ENCODE measurements around the gene CALCB.

The CALCB gene

DNA sequence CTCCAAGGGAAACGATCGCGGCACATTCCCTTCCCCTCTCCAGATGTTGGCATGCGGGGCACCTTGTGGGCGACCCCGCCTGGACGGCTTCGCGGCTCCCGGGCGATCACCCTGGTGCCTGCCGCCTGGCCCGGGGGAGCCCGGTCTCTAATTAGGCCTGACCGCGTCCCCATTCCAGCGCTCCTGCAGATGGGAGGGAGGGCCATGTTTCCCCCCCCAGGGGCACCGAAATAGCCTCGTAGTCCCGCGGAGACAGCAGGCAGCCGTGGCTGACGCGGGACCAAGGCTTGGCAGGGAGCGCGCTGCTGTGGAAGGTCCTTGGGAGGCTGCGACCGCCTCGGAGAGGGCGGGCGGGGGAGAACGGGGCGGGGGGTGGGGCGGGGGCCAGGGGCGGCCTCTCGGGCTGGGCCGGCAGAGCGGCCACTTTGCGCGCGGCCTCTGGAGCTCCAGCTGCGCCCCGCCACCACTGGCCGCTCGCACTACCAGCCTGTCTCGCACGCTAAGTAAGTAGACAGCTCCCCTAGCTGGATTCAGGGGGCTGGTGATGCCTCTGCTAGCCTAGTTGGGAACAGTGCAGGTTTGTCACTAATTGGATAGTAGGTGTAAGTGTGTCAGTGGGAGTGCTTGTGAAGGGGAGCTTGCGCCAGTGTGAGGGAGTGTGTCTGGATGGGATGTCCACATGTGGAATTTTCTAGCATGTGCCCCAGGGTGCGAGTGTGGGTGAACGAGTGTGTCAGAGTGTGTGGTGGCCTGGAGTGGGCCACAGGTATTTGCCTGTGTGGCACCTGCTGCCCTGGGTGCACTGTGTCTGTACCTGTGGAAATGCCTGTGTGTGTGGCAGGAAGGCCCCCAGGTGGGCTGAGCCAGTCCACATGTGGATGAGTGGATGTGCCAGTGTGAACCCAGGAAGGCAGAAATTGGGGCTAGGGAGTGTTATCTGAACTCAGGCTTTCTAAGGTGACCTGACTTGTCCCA, 41.4 kb downstream of the CALCB start, which contains the start of gene INSC:
INSC (plus strand) TSS at position 423 of the 975 bp plus-strand sequence. CDS start 34,252 bp downstream, outside the sequence.
- H3K4me3 ChIP-seq: peak within 1 kb of the TSS in 1 of 7 experiments; percentile 15
- peak within 1 kb of the TSS in 1 of 21 experiments; percentile 6 for H3K27ac ChIP-seq

DNA sequence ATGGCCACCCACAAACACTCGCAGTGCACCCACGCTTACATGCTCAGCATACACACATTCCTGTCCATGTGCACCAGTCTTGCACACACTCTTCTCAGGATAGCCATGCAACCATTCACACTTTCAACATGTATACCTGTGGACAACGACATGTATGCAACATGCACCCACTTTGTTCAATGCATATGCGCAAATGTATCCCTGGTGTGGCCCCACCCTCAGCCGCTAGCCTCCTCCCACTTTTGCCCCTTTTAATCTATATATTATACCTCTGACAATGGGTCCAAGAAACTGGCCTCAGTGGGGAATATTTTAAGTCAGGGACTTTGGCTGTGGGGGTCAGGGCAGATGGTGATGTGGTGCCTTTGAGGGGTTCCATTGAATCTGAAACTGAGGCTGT, 42.3 kb downstream of the CALCB start:
- H3K27ac ChIP-seq: no peak overlapping the region

DNA sequence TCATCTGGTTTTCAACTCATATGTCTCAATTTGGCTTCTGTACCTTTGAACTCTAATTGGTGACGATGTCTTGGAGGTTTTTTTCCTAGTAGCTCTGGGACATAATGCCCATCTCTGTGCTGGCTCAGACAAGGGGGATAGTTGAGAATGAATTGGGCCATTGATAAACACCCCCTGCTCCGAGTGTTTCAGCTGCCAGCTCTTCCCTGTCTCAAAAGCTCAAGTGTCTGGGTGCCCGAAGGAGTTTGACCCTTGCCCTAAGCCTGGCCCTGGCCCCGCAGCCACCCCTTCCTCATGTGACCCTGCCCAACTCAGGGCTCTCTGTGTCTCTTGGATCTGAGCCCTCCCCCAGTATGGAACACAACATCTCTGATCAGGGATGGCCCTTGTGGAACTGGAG, 44.4 kb downstream of the CALCB start:
- no peak overlapping the region for H3K27ac ChIP-seq

More for the DNA sequence above, 42.3 kb downstream of the CALCB start:
- H3K4me3 ChIP-seq: no peak overlapping the region

DNA sequence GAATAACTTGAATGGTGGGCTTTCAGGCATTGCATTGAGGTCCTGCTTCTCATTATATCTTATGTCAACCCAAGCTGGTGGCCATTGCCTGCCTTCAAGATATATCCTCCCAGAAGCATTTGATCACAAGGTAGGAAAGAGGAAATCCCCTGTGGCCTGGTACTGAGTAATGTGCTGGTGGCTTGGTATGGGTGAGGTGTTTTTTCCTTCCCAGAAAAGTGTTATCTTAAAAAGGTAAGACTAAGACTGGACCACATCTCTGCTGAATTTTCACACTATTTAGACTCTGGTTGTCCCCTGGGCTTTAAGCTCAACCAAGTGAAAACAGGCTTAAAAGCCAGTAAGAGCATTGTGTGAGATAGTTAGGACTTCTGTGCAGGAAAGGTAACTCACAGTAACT, 45.0 kb downstream of the CALCB start:
- no peak overlapping the region for H3K27ac ChIP-seq
- no peak overlapping the region for H3K4me3 ChIP-seq

More for the DNA sequence above, 44.4 kb downstream of the CALCB start:
- no peak overlapping the region for H3K4me3 ChIP-seq

DNA sequence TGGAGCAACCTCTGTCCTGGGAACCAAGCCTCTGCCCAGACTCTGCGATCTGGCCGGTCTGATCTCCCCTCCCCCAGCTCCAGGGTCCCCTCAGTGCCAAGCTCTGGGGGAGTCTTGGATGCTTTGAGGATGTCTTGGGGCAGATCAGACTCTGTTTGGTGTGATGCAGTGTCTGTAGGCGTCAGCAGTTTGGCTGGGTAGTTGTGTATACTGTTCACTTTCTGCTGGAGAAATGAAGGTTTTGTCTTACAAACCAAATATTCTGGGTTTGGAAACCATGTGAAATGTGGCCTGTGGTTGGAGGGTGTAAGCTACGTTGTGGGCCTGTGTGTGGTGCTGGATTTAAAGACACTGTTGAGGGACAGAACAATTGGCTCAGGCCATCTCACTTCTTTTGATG, 46.0 kb downstream of the CALCB start:
- Histone ChIP-seq H3K27ac (no peak overlapping the region), H3K4me3 (no peak overlapping the region)

DNA sequence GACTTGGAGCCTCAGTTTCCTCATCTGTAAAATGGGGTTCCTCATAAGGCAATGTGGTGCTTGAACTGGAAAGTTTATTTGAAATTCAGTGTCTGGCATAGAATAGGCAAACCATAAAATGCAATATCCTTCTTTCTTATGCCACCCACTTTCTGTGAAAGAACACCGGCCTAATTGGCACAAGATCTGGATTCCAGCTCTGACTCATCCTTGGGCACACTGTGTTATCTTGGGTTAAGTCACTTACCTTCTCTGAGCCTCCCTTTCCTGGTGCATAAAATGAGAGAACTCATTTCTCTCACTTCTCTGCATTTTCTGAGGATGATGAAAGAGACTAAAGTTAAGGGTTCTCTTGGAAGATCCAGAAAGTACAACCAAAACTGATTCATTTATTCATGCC, 46.4 kb downstream of the CALCB start:
- Histone ChIP-seq H3K27ac (no peak overlapping the region), H3K4me3 (no peak overlapping the region)

DNA sequence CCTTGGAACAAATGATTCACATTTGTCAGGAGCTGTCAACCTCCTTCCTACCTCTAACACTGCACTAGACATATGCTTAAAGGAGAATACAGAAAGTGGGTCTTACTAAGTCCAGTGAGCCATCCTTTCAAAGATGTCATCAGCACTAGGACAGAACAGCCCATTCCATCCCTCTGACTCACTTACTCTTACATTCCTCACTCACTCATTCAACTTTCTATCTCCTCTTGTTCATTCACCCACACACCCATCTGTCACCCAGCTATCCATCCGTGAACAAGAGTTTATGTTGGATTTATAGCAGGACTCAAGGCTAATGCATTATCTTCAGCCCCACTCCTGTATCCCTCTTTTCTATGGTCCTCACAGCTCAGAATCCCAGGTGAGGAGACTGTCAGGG, 50.5 kb downstream of the CALCB start:
- no peak overlapping the region for H3K27ac ChIP-seq
- H3K4me3 ChIP-seq: no peak overlapping the region

DNA sequence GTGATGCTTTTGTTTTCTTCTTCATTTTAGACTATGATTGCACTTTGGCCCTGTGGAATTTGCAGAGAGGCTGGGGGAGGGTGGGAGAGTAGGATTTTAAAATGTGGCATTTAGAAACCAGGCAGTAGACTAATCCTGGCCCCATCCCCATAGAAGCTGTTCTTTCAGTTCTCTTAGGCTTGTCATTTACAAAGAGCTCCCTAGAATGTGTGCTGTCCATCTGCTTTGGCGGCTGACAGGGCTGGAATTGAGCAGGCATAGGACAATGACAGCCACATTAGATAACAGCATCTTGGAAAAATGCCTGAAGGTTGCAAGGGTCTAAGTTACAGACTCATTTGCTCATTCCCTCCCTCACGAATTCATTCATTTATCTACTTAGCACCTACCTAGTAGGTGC, 51.1 kb downstream of the CALCB start:
- Histone ChIP-seq H3K4me3 (no peak overlapping the region), H3K27ac (no peak overlapping the region)

DNA sequence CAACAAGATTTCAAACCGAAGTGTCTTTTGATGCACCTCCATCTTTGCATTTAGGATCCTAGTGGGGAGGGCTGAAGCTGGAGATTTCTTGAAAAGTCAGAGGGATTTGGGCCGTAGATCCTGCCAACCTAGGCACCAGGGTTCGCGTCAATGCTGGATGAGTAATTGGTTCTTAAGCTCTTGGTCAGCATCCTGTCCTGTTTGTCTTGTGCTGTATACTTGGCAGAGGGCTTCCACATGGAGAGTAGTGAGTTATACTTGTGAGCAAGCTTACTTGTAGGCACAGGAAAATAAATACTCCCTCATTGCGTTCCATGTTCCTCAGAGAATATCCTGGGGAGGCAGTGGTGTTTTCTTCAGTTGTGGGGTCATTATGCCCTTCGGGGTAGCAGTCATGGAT, 53.9 kb downstream of the CALCB start:
- H3K27ac ChIP-seq: no peak overlapping the region
- no peak overlapping the region for H3K4me3 ChIP-seq
